Sigmoid colon (tissue), 7 donors: Measurements from ENCODE around the gene SIPA1L3. TPM values are rescaled to one million over a fixed set of nuclear protein-coding genes. Genes with fewer than 3 reads are reported as not detected.
"Not testable (repeated sequence)": the region's sequence is repeated elsewhere in the genome, so short reads cannot be mapped to it uniquely, and the experiment has no call there.

Experiments
- DNase-seq: peaks from one replicate; pipeline ENCODE4 v3.0.0-alpha.2; 2019
- H3K27ac ChIP-seq, 4 donors: fragments of 200-600 bp; sonication (generic); one replicate each; pipeline ENCODE4 v1.5.1; 2016 to 2019; ENCODE audit warnings: mild to moderate bottlenecking in 1 of 4
- H3K27me3 ChIP-seq, 3 donors: fragments of 200-600 bp; sonication (generic); one replicate each; pipeline ENCODE4 v1.5.1; 2019; ENCODE audit warnings: mild to moderate bottlenecking in 1 of 3
- H3K36me3 ChIP-seq, 4 donors: fragments of 200-600 bp; sonication (generic); one replicate each; pipeline ENCODE4 v1.5.1; 2016 to 2019
- H3K4me1 ChIP-seq, 4 donors: fragments of 200-600 bp; sonication (generic); one replicate each; pipeline ENCODE4 v1.5.1; 2017 to 2019
- H3K4me3 ChIP-seq, 4 donors: fragments of 200-600 bp; sonication (generic); one replicate each; pipeline ENCODE4 v1.5.1; 2017 to 2019; ENCODE audit warnings: mild to moderate bottlenecking in 2 of 4, moderate library complexity in 1 of 4
- H3K9me3 ChIP-seq, 4 donors: fragments of 200-600 bp in 3 of 4; sonication (generic) in 3 of 4; one replicate each; pipeline versions ENCODE4 v1.5.1 to v1.6.1; 2013 to 2019
- CTCF ChIP-seq, 4 experiments: fragments of 450-650 bp in 3 of 4; fragments of 200-600 bp in 1 of 4; IDR thresholded peaks; one replicate each; pipeline ENCODE4 v1.5.1; 2016 to 2019; ENCODE audit warnings: antibody characterized with exemption in 4 of 4, mild to moderate bottlenecking in 3 of 4, moderate library complexity in 2 of 4
- EP300 ChIP-seq, 4 donors: sonication (generic); formaldehyde crosslinking; IDR thresholded peaks; one replicate each; pipeline ENCODE4 v1.6.1; 2017; ENCODE audit warnings: antibody characterized with exemption in 4 of 4
- POLR2A ChIP-seq, 2 donors: fragments of 450-650 bp; IDR thresholded peaks; one replicate each; pipeline ENCODE4 v1.6.1; 2016; ENCODE audit warnings: antibody characterized with exemption in 2 of 2, mild to moderate bottlenecking in 2 of 2, moderate library complexity in 2 of 2
- POLR2AphosphoS5 ChIP-seq, 4 donors: sonication (generic); formaldehyde crosslinking; IDR thresholded peaks; one replicate each; pipeline ENCODE4 v1.6.1; 2017; ENCODE audit warnings: antibody characterized with exemption in 4 of 4
- WGBS, 2 donors: extraction: QIAGEN DNeasy Blood & Tissue Kit; methylation state at CpG; one replicate each; pipeline ENCODE4 v1.1.7; 2013; 5-methylcytosine and 5-hydroxymethylcytosine counted together
- intact Hi-C: fragments of 100-400 bp; cut with DNase I; formaldehyde crosslinking; loops from one replicate; pipeline ENCODE4 v1.15.1; 2023
- polyA plus RNA-seq, 3 donors: library from polyadenylated mRNA; stranded (reverse); fragments of 200-250 nt; gene quantifications; one replicate each; pipeline ENCODE4 v1.2.3, GENCODE V29; 2013
- total RNA-seq, 4 donors: library from RNA; depleted of rRNA; stranded (reverse); fragments of >200 nt; gene quantifications; one replicate each; pipeline ENCODE4 v1.1.0, GENCODE V29; 2016
- donor health status: healthy with polysubstance abuse.
- donor health status: Bipolar disorder and iron deficiency.
- donor health status: healthy.

Gene SIPA1L3
- total and polyA plus RNA-seq, 7 donors: 7.7 to 47.9 (median 9.9) TPM

GRCh38 chr19:37909661-37910199 is 2.7 kb downstream of the SIPA1L3 start:
- H3K27ac ChIP-seq: no peak overlapping the region
- no peaks in the 10 kb centered on the region for H3K36me3 ChIP-seq
- H3K4me1 ChIP-seq: peaks cover 0 to 19% (median 16%) of the 10 kb centered on the region in 4 donors
- TF ChIP-seq POLR2AphosphoS5 (IDR thresholded peaks at IDR 0.05) (no peak), EP300 (IDR thresholded peaks at IDR 0.05) (no peak), CTCF (IDR thresholded peaks at IDR 0.05) (no peak), POLR2A (IDR thresholded peaks at IDR 0.05) (no peak)
- 74 to 80% methylated on average over 6 of the region's 6 CpGs for WGBS, 2 donors
- H3K27me3 ChIP-seq: no peaks in the 10 kb centered on the region
- H3K9me3 ChIP-seq: no peaks in the 10 kb centered on the region
- intact Hi-C loops: loop anchor here (10.0 kb wide), 3 partner anchors 95 to 315 kb away; partner anchors contain the start of gene DPF1
- no peak overlapping the region for H3K4me3 ChIP-seq
- no peak for DNase-seq

- 18 to 32% methylated on average over 2 of the region's 2 CpGs for WGBS, 2 donors
- H3K27ac ChIP-seq: no peak overlapping the region
- H3K9me3 ChIP-seq: no peaks in the 10 kb centered on the region
- H3K27me3 ChIP-seq: no peaks in the 10 kb centered on the region
- intact Hi-C loops: no loop called here
- no peaks in the 10 kb centered on the region for H3K4me1 ChIP-seq
- TF ChIP-seq POLR2A (IDR thresholded peaks at IDR 0.05) (no peak), POLR2AphosphoS5 (IDR thresholded peaks at IDR 0.05) (no peak), EP300 (IDR thresholded peaks at IDR 0.05) (no peak), CTCF (IDR thresholded peaks at IDR 0.05) (no peak)
- no peak for DNase-seq
- H3K4me3 ChIP-seq: no peak overlapping the region
- peaks cover 0 to 4% (median 0%) of the 10 kb centered on the region in 4 donors for H3K36me3 ChIP-seq
These were observed 7.9 kb downstream of the SIPA1L3 start for GRCh38 chr19:37914908-37915307.

- Histone ChIP-seq H3K4me1 (no peaks in the 10 kb centered on the region), H3K4me3 (no peak overlapping the region), H3K9me3 (no peaks in the 10 kb centered on the region), H3K27ac (no peak overlapping the region), H3K36me3 (peaks cover 0 to 4% (median 0%) of the 10 kb centered on the region in 4 donors), H3K27me3 (no peaks in the 10 kb centered on the region)
- DNase-seq: no peak
- intact Hi-C loops: no loop called here
- WGBS, 2 donors: 56 to 82% methylated on average over 23 of the region's 23 CpGs
- TF ChIP-seq EP300 (IDR thresholded peaks at IDR 0.05) (no peak), POLR2A (IDR thresholded peaks at IDR 0.05) (no peak), CTCF (IDR thresholded peaks at IDR 0.05) (no peak), POLR2AphosphoS5 (IDR thresholded peaks at IDR 0.05) (no peak)
These were observed 13.8 kb downstream of the SIPA1L3 start for GRCh38 chr19:37920591-37921450.

- intact Hi-C loops, DNase-seq, H3K9me3 ChIP-seq, H3K27me3 ChIP-seq, H3K4me3 ChIP-seq, H3K27ac ChIP-seq, H3K36me3 ChIP-seq, H3K4me1 ChIP-seq: not testable (repeated sequence)
- WGBS, 2 donors: 39 to 83% methylated on average over 8 of the region's 8 CpGs
These were observed 17.6 kb downstream of the SIPA1L3 start for GRCh38 chr19:37924573-37924972.

- intact Hi-C loops: no loop called here
- TF ChIP-seq POLR2AphosphoS5 (IDR thresholded peaks at IDR 0.05): no peak
- no peak for TF ChIP-seq EP300 (IDR thresholded peaks at IDR 0.05)
- TF ChIP-seq CTCF (IDR thresholded peaks at IDR 0.05): no peak
- TF ChIP-seq POLR2A (IDR thresholded peaks at IDR 0.05): no peak
These were observed 18.2 kb downstream of the SIPA1L3 start for GRCh38 chr19:37925212-37925611.

More at GRCh38 chr19:37925212-37925611, 18.2 kb downstream of the SIPA1L3 start:
- H3K27ac ChIP-seq: no peak overlapping the region
- DNase-seq: no peak
- H3K9me3 ChIP-seq: no peaks in the 10 kb centered on the region
- no peaks in the 10 kb centered on the region for H3K4me1 ChIP-seq
- H3K36me3 ChIP-seq: no peaks in the 10 kb centered on the region
- no peak overlapping the region for H3K4me3 ChIP-seq
- H3K27me3 ChIP-seq: no peaks in the 10 kb centered on the region
- 85 to 90% methylated on average over 3 of the region's 3 CpGs for WGBS, 2 donors
